BJ (cell line): ENCODE data around the gene PDCD1. TPM values are rescaled to one million over a fixed set of nuclear protein-coding genes. Genes with fewer than 3 reads are reported as not detected.

ENCODE experiments used
- CTCF ChIA-PET: fragments of 350-600 bp; formaldehyde crosslinking; extraction: SDS; loops from one replicate; lab custom pipeline; 2021; ENCODE audit warnings: antibody characterized with exemption, inconsistent platforms; lab: Yijun Ruan, JAX
- POLR2A ChIA-PET: fragments of 300-600 bp; sonication (Branson Sonifier 250); formaldehyde crosslinking; extraction: SDS; loops from one replicate; lab custom pipeline; 2021; ENCODE audit warnings: antibody characterized with exemption; lab: Charles Lee
- DNase-seq: peaks from one replicate; pipeline ENCODE4 v3.0.0-alpha.2; 2011; ENCODE audit warnings: low read depth
- H3K27me3 ChIP-seq: 2 replicates; pipeline ENCODE4 v1.6.0; 2011; ENCODE audit warnings: low read length; ENCODE audit not compliant: control insufficient read depth, insufficient read depth
- H3K36me3 ChIP-seq: 2 replicates; pipeline ENCODE4 v1.5.1; 2011; ENCODE audit warnings: low read length; ENCODE audit not compliant: control insufficient read depth, insufficient read depth
- H3K4me3 ChIP-seq: 2 replicates; pipeline ENCODE4 v1.5.1; 2011; ENCODE audit warnings: low read depth, mild to moderate bottlenecking, control low read depth, low read length
- CTCF ChIP-seq: IDR thresholded peaks from 2 replicates; pipeline ENCODE4 v1.5.1; 2011; ENCODE audit warnings: low read depth, mild to moderate bottlenecking, control low read depth, inconsistent platforms, low read length, moderate library complexity; ENCODE audit not compliant: insufficient read depth
- polyA plus RNA-seq: library from polyadenylated mRNA; depleted of rRNA; stranded (reverse); fragments of >200 nt; gene quantifications from 2 replicates; pipeline ENCODE4 v1.2.3, GENCODE V29; 2011

The PDCD1 gene
- polyA plus RNA-seq, 1 experiment, result not detected

GRCh38 chr2:241904791-241905710 lies 46.4 kb upstream of the PDCD1 start:
- no peaks in the 10 kb centered on the region for H3K36me3 ChIP-seq
- no peak overlapping the region for H3K4me3 ChIP-seq
- CTCF ChIA-PET, result interaction anchor here (0.6 kb wide), 1 partner anchor 116 kb away, joined by 4 read pairs; no protein-coding TSS in a partner anchor
- TF ChIP-seq CTCF, result no peak
- POLR2A ChIA-PET, result no interaction called here
- no peak for DNase-seq
- H3K27me3 ChIP-seq, result 0 out of 2 replicates have a peak, but pooled peaks cover 2% of the 10 kb centered on the region

- no peak for DNase-seq
- no peak for TF ChIP-seq CTCF
- ChIA-PET POLR2A (no interaction called here), CTCF (interaction anchor here (0.6 kb wide), 1 partner anchor 117 kb away, joined by 4 read pairs; no protein-coding TSS in a partner anchor)
- Histone ChIP-seq H3K36me3 (no peaks in the 10 kb centered on the region), H3K27me3 (peaks cover 2% of the 10 kb centered on the region; the same call in 1 of the 2 replicates), H3K4me3 (no peak overlapping the region)
Measured at GRCh38 chr2:241904011-241904718, 45.5 kb upstream of the PDCD1 start.

- no peak for TF ChIP-seq CTCF
- Histone ChIP-seq H3K27me3 (peaks cover 2% of the 10 kb centered on the region; the same call in 1 of the 2 replicates), H3K36me3 (no peaks in the 10 kb centered on the region), H3K4me3 (no peak overlapping the region)
- ChIA-PET POLR2A (no interaction called here), CTCF (no interaction called here)
- no peak for DNase-seq
Measured at GRCh38 chr2:241903121-241904010, 44.7 kb upstream of the PDCD1 start.

- H3K27me3 ChIP-seq, result peaks cover 2% of the 10 kb centered on the region; the same call in 1 of the 2 replicates
- TF ChIP-seq CTCF, result no peak
- DNase-seq, result no peak
- CTCF ChIA-PET, result no interaction called here
- no peak overlapping the region for H3K4me3 ChIP-seq
- H3K36me3 ChIP-seq, result no peaks in the 10 kb centered on the region
- POLR2A ChIA-PET, result no interaction called here
Measured at GRCh38 chr2:241902357-241902991, 43.8 kb upstream of the PDCD1 start.
